Suppressor macrophage treated with lipopolysaccharide for 4 hours (primary cell): Measurements from ENCODE around the gene TCIRG1.
A peak's percentile ranks its signal among the peaks of the same experiment; 100 is the strongest.

ENCODE experiments used
- DNase-seq: peaks from one replicate; pipeline ENCODE4 v3.0.0-alpha.2; 2020

The TCIRG1 gene

DNA sequence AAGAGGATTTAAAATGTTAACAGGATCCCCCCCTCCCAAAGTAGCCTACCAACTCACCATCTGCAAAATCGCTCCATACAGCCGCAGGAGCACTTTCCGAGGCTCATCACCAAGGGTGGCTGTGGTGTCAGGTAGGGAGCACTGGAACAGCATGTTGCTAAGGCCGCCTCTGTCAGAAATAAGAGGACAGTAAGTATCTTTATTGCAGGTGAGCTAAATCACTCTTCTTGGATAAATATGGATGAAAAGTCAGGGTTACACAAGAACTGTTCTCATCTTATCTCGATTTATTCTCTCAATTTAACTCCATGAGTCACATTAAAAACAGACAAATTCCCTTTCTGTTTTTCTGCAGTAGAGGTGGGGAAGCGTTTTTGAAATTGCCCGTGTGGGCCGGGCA, 58.1 kb downstream of the TCIRG1 start:
- no peak for DNase-seq

DNA sequence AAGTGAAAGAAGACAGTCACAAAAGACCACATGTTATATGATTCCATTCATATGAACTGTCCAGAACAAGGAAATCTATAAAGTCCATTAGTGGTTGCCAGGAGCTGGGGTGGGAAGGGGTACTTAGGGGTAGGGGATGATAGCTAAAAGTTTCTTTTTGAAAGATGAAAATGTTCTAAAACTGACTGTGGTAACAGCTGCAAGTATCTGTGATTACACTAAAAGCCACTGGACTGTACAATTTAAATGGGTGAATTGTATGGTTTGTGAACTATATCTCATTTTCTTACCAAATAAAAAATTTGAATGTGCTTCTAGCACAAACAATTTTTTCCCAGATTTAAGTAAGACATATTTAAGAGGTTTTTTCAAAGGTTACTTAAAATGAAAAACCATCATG, 60.2 kb downstream of the TCIRG1 start:
- no peak for DNase-seq

DNA sequence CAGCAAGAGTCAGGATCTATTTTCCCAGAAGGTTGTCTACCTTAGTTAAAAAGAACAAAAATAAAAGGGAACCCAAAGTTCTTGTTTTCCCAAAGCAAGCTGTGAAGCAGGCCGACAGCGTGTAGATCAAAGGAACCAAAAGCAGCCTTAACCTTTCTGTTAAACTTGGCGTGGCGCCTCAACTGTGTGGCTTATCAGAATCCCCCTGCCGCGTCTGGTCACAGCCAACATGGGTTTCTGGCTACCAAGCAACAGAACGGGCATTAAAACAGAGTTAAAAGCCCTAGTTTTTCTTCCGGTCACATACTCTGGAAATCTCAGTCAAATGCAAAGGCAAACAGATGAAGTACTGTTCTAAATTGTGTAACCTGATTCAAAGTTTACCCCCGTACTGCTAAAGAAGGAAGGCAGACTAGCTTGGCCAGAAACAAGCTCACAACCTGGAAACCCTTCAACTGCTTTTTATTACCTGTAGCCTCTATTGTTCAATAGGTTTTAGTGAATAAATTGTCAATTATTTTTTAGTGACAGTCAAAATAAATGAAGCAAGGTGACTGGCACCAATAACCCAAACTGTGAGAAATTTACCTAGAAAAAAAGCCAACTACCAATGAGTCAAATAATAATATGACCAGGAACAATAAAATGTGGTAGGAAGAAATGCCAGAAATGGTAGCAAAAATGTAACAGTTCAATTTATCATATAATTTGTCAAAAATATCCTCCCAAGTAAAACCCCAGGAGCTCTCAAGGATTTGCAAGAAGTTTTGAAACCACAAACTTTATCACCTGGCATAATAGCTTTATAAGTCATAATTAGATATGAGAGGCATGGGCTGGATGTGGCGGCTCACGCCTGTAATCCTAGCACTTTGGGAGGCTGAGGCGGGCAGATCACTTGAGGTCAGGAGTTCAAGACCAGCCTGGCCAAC, 60.9 kb downstream of the TCIRG1 start:
- DNase-seq, result peak; percentile 19
